Measurements from ENCODE around the gene RERGL.
"Not testable (repeated sequence)": the region's sequence is repeated elsewhere in the genome, so short reads cannot be mapped to it uniquely, and the experiment has no call there.

- TF ChIP-seq, protein P1, sequence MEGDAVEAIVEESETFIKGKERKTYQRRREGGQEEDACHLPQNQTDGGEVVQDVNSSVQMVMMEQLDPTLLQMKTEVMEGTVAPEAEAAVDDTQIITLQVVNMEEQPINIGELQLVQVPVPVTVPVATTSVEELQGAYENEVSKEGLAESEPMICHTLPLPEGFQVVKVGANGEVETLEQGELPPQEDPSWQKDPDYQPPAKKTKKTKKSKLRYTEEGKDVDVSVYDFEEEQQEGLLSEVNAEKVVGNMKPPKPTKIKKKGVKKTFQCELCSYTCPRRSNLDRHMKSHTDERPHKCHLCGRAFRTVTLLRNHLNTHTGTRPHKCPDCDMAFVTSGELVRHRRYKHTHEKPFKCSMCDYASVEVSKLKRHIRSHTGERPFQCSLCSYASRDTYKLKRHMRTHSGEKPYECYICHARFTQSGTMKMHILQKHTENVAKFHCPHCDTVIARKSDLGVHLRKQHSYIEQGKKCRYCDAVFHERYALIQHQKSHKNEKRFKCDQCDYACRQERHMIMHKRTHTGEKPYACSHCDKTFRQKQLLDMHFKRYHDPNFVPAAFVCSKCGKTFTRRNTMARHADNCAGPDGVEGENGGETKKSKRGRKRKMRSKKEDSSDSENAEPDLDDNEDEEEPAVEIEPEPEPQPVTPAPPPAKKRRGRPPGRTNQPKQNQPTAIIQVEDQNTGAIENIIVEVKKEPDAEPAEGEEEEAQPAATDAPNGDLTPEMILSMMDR (conservative IDR thresholded peaks at IDR 0.05): not testable (repeated sequence)
- TF ChIP-seq EZH2 (IDR thresholded peaks at IDR 0.05; ENCODE audit: low read depth): not testable (repeated sequence)
Observed at GRCh38 chr12:18062867-18063266, 27.1 kb downstream of the RERGL start.

Data from PC-9 (cell line).